Breast epithelium (tissue), 3 donors: ENCODE measurements around the gene NLGN2.

ENCODE experiments used
- POLR2A ChIP-seq: fragments of 450-650 bp; IDR thresholded peaks from one replicate; pipeline ENCODE4 v1.6.1; 2016; ENCODE audit warnings: antibody characterized with exemption, mild to moderate bottlenecking, moderate library complexity
- POLR2AphosphoS5 ChIP-seq, 3 donors: sonication (generic); formaldehyde crosslinking; IDR thresholded peaks; one replicate each; pipeline ENCODE4 v1.6.1; 2017; ENCODE audit warnings: antibody characterized with exemption in 3 of 3
- TF ChIP-seq, protein P1 (sequence below), 3 donors: fragments of 450-650 bp; IDR thresholded peaks; one replicate each; pipeline ENCODE4 v1.5.1; 2016 to 2017; ENCODE audit warnings: antibody characterized with exemption in 3 of 3, mild to moderate bottlenecking in 3 of 3, moderate library complexity in 3 of 3

DNA sequence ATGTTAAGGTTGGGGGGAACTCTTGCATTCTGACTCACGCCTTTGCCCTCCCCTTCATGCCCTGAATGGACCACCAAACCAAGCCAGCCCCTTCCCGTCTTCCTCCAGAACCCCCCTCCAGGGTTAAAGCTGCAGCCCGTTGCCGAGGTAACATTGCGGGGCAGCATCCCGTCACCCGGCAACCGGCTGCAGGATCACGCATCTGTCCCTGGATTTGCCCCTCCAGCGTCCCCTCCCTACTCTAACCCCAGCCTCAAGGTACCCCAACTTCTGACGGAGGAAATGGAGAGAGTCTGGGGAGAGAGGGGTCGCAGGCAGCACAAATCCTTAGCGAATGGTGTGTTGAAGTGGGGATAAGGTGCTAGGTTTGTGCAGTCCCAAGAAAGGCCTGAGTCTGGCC, 563 bp upstream of the NLGN2 start:
- TF ChIP-seq, protein P1, sequence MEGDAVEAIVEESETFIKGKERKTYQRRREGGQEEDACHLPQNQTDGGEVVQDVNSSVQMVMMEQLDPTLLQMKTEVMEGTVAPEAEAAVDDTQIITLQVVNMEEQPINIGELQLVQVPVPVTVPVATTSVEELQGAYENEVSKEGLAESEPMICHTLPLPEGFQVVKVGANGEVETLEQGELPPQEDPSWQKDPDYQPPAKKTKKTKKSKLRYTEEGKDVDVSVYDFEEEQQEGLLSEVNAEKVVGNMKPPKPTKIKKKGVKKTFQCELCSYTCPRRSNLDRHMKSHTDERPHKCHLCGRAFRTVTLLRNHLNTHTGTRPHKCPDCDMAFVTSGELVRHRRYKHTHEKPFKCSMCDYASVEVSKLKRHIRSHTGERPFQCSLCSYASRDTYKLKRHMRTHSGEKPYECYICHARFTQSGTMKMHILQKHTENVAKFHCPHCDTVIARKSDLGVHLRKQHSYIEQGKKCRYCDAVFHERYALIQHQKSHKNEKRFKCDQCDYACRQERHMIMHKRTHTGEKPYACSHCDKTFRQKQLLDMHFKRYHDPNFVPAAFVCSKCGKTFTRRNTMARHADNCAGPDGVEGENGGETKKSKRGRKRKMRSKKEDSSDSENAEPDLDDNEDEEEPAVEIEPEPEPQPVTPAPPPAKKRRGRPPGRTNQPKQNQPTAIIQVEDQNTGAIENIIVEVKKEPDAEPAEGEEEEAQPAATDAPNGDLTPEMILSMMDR (IDR thresholded peaks at IDR 0.05), result no peak
- TF ChIP-seq POLR2A, result no peak
- no peak for TF ChIP-seq POLR2AphosphoS5 (IDR thresholded peaks at IDR 0.05)
